Keratinocyte (primary cell): ENCODE measurements around the gene CYP26A1. TPM values are rescaled to one million over a fixed set of nuclear protein-coding genes. Genes with fewer than 3 reads are reported as not detected.

Experiments
- DNase-seq: peaks from one replicate; pipeline ENCODE4 v3.0.0-alpha.2; 2011; ENCODE audit warnings: low read depth, missing footprints, low spot score
- FAIRE-seq: peaks from 2 replicates; lab custom pipeline; 2011; peaks lifted over from hg19 to GRCh38; lab: Jason Lieb, UNC
- H2AFZ ChIP-seq: 2 replicates; pipeline ENCODE4 v1.6.0; 2012; ENCODE audit warnings: low read length, control low read depth, inconsistent platforms; ENCODE audit not compliant: control insufficient read depth
- H3K27ac ChIP-seq: 2 replicates; pipeline ENCODE4 v1.5.1; 2011; ENCODE audit warnings: low read length; ENCODE audit not compliant: control insufficient read depth, insufficient read depth
- H3K27me3 ChIP-seq: 3 replicates; pipeline ENCODE4 v1.6.0; 2011; ENCODE audit warnings: low read length; ENCODE audit not compliant: control insufficient read depth, insufficient read depth; ENCODE audit errors: extremely low read depth
- H3K36me3 ChIP-seq, 2 experiments: 2 replicates in 1 of 2; 3 replicates in 1 of 2; pipeline ENCODE4 v1.5.1; 2011; ENCODE audit warnings: low read length in 2 of 2, mild to moderate bottlenecking in 1 of 2; ENCODE audit not compliant: control insufficient read depth in 2 of 2, insufficient read depth in 2 of 2; ENCODE audit errors: extremely low read depth in 1 of 2
- H3K4me1 ChIP-seq: 3 replicates; pipeline ENCODE4 v1.5.1; 2011; ENCODE audit warnings: low read length; ENCODE audit not compliant: control insufficient read depth, insufficient read depth; ENCODE audit errors: extremely low read depth
- H3K4me2 ChIP-seq: 3 replicates; pipeline ENCODE4 v1.6.0; 2011; ENCODE audit warnings: low read depth, low read length; ENCODE audit not compliant: control insufficient read depth, insufficient read depth; ENCODE audit errors: extremely low read depth
- H3K4me3 ChIP-seq, 3 experiments: fragments of 200-600 bp in 1 of 3; sonication (generic) in 1 of 3; 2 replicates in 2 of 3; 3 replicates in 1 of 3; pipeline ENCODE4 v1.5.1; 2011 to 2016; ENCODE audit warnings: low read length in 3 of 3, mild to moderate bottlenecking in 3 of 3, control low read depth in 2 of 3, inconsistent platforms in 1 of 3, low read depth in 1 of 3, mixed read lengths in 1 of 3, mixed run types in 1 of 3, moderate library complexity in 1 of 3; ENCODE audit not compliant: control insufficient read depth in 2 of 3, insufficient read depth in 2 of 3; ENCODE audit errors: extremely low read depth in 1 of 3
- H3K79me2 ChIP-seq: 2 replicates; pipeline ENCODE4 v1.6.0; 2012; ENCODE audit warnings: low read length; ENCODE audit not compliant: control insufficient read depth, insufficient read depth
- H3K9ac ChIP-seq: 3 replicates; pipeline ENCODE4 v1.6.0; 2011; ENCODE audit warnings: low read length; ENCODE audit not compliant: control insufficient read depth, insufficient read depth; ENCODE audit errors: extremely low read depth
- H3K9me1 ChIP-seq: 3 replicates; pipeline ENCODE4 v1.6.0; 2011; ENCODE audit warnings: low read length; ENCODE audit not compliant: control insufficient read depth, insufficient read depth; ENCODE audit errors: extremely low read depth
- H3K9me3 ChIP-seq: 2 replicates; pipeline ENCODE4 v1.5.1; 2012; ENCODE audit warnings: low read depth, low read length; ENCODE audit not compliant: control insufficient read depth
- H4K20me1 ChIP-seq: 3 replicates; pipeline ENCODE4 v1.6.0; 2011; ENCODE audit warnings: low read length; ENCODE audit not compliant: control insufficient read depth, insufficient read depth; ENCODE audit errors: extremely low read depth
- CTCF ChIP-seq, 3 experiments: IDR thresholded peaks in 1 of 3; conservative IDR thresholded peaks in 1 of 3; optimal IDR thresholded peaks in 1 of 3; 2 replicates in 2 of 3; 3 replicates in 1 of 3; pipeline versions ENCODE3 to v1.5.1; 2011; ENCODE audit warnings: low read length in 3 of 3, mild to moderate bottlenecking in 3 of 3, moderate library complexity in 2 of 3, control low read depth in 1 of 3, inconsistent platforms in 1 of 3; ENCODE audit not compliant: insufficient read depth in 2 of 3; ENCODE audit errors: extremely low read depth in 1 of 3
- EZH2 ChIP-seq: IDR thresholded peaks from one replicate; pipeline ENCODE4 v1.6.1; 2012; ENCODE audit warnings: inconsistent platforms, mild to moderate bottlenecking, low read length, moderate library complexity
- dilution Hi-C: fragments of 300-500 bp; cut with MboI; formaldehyde crosslinking; loops from one replicate; pipeline ENCODE4 v1.7.0; 2020; ENCODE audit warnings: low sequenced_read_pairs; ENCODE audit not compliant: extremely low pct_ligation_motif_present
- polyA plus RNA-seq, 5 experiments: library from polyadenylated mRNA; depleted of rRNA in 3 of 5; stranded (reverse) in 3 of 5; stranded (forward) in 1 of 5; unstranded in 1 of 5; fragments of >200 nt; gene quantifications; 1 replicate in 1 of 5; 2 replicates in 3 of 5; 3 replicates in 1 of 5; pipeline versions ENCODE4 v1.2.1 to v1.2.3, GENCODE V29; 2011 to 2012; ENCODE audit warnings: missing spikeins in 2 of 5, low read depth in 1 of 5, low replicate concordance in 1 of 5

The CYP26A1 gene
- polyA plus RNA-seq, 1 donor (not counting 4 experiments of a cell fraction or from before 2014, with no cell fraction given): not detected

GRCh38 chr10:93076871-93077270 lies 3.2 kb downstream of the CYP26A1 start:
- no peak for FAIRE-seq
- H3K27me3 ChIP-seq: peaks cover 70% of the 10 kb centered on the region

GRCh38 chr10:93077860-93078337 lies 4.2 kb downstream of the CYP26A1 start:
- Histone ChIP-seq H4K20me1 (no peaks in the 10 kb centered on the region), H2AFZ (no peak overlapping the region), H3K9me1 (no peaks in the 10 kb centered on the region), H3K9me3 (no peaks in the 10 kb centered on the region), H3K27ac (no peak overlapping the region), H3K36me3 (no peaks in the 10 kb centered on the region), H3K27me3 (peaks cover 61% of the 10 kb centered on the region), H3K4me2 (no peak overlapping the region), H3K9ac (no peak overlapping the region), H3K4me1 (no peaks in the 10 kb centered on the region), H3K79me2 (no peaks in the 10 kb centered on the region), H3K4me3 (no peak overlapping the region)
- dilution Hi-C loops: no loop called here
- no peak for FAIRE-seq
- DNase-seq: no peak
- no peak for TF ChIP-seq EZH2
- no peak for TF ChIP-seq CTCF (optimal IDR thresholded peaks at IDR 0.05 in 1 of 3, IDR thresholded peaks at IDR 0.05 in 1 of 3, conservative IDR thresholded peaks at IDR 0.05 in 1 of 3; ENCODE audit: extremely low read depth in 1 of 3, insufficient read depth in 2 of 3, low read length in 3 of 3)

More at GRCh38 chr10:93076871-93077270, 3.2 kb downstream of the CYP26A1 start:
- Histone ChIP-seq H3K9me3 (no peaks in the 10 kb centered on the region), H3K79me2 (no peaks in the 10 kb centered on the region), H3K4me3 (no peak overlapping the region), H3K36me3 (no peaks in the 10 kb centered on the region), H3K27ac (no peak overlapping the region), H3K4me2 (no peak overlapping the region), H3K9ac (no peak overlapping the region), H4K20me1 (no peaks in the 10 kb centered on the region), H2AFZ (no peak overlapping the region), H3K9me1 (no peaks in the 10 kb centered on the region), H3K4me1 (no peaks in the 10 kb centered on the region)
- no peak for DNase-seq
- dilution Hi-C loops: no loop called here
- TF ChIP-seq CTCF (optimal IDR thresholded peaks at IDR 0.05 in 1 of 3, IDR thresholded peaks at IDR 0.05 in 1 of 3, conservative IDR thresholded peaks at IDR 0.05 in 1 of 3; ENCODE audit: extremely low read depth in 1 of 3, insufficient read depth in 2 of 3, low read length in 3 of 3) (no peak), EZH2 (no peak)
